Esophagus squamous epithelium (tissue), 4 donors: ENCODE results near the gene SLAIN2.

Experiments used
- POLR2A ChIP-seq, 4 donors: fragments of 450-650 bp; IDR thresholded peaks; one replicate each; pipeline ENCODE4 v1.6.1; 2017; ENCODE audit warnings: antibody characterized with exemption in 4 of 4, mild to moderate bottlenecking in 4 of 4, moderate library complexity in 3 of 4
- TF ChIP-seq, protein P1 (sequence below), 6 experiments: fragments of 450-650 bp in 4 of 6; fragments of 200-600 bp in 2 of 6; sonication (generic) in 2 of 6; IDR thresholded peaks; one replicate each; pipeline ENCODE4 v1.5.1; 2016 to 2019; ENCODE audit warnings: antibody characterized with exemption in 6 of 6, mild to moderate bottlenecking in 4 of 6, moderate library complexity in 4 of 6

DNA sequence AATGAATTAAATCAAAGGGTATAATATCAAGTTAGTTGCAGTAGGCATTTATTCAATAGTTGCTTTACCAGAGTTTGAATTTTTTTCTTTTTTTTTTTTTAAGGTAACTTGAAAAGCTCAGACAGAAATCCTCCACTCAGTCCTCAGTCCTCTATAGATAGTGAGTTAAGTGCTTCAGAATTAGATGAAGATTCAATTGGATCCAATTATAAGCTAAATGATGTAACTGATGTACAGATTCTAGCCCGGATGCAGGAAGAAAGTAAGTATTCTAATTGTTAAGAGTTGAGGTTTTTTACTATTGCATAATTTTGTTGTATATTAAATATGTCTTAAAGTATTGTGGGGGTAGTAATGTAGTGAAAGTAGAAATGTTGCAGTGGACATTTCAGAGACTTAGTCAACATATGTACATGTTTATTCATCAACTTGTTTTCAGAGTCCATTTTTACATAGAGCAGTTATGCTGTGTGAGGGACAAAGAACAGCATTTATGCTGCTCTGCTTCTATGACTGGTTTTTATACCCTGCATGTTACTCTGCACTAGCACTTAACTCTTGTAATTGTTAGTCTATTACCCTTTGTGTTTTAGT is 38.4 kb downstream of the SLAIN2 start:
- TF ChIP-seq, protein P1, sequence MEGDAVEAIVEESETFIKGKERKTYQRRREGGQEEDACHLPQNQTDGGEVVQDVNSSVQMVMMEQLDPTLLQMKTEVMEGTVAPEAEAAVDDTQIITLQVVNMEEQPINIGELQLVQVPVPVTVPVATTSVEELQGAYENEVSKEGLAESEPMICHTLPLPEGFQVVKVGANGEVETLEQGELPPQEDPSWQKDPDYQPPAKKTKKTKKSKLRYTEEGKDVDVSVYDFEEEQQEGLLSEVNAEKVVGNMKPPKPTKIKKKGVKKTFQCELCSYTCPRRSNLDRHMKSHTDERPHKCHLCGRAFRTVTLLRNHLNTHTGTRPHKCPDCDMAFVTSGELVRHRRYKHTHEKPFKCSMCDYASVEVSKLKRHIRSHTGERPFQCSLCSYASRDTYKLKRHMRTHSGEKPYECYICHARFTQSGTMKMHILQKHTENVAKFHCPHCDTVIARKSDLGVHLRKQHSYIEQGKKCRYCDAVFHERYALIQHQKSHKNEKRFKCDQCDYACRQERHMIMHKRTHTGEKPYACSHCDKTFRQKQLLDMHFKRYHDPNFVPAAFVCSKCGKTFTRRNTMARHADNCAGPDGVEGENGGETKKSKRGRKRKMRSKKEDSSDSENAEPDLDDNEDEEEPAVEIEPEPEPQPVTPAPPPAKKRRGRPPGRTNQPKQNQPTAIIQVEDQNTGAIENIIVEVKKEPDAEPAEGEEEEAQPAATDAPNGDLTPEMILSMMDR (IDR thresholded peaks at IDR 0.05): no peak
- no peak for TF ChIP-seq POLR2A (IDR thresholded peaks at IDR 0.05)
